NCI-H187 (cell line): ENCODE data around the gene GRM5.

Source experiments
- DNase-seq, 2 experiments: peaks; one replicate each; lab custom pipeline; 2025; lab: John Stamatoyannopoulos, UW

The GRM5 gene

DNA sequence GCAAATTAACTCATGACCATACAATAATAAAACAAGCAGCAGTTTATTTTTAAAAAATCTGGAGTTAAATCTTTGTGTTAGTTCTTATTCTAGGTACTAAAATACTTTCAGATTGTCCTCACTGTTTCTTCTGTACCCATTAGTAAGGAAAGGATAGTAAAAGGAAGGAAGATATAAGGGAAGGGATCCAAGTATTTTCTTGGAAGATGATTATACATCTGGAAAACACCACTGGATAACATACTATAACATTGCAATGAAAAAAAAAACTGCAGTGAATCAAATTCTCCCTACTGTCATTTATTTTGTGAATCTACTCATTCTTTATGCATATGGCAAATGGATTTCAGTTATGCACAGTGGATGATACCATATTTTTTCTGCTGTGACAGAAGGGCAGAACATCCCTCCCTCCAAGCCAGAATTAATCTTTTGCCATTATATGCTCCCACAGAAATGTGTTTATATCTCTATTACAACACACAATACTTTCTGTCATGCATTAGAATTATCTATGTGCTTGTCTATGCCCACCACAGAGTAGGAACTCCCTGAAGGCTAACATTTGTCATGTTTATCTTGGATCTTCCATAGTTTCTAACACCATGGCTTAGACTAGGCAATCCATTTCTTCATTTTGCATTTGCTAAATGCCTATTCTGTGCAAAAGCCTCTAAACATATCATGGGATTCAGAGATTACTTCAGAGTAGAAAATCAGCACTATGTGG, 446.0 kb downstream of the GRM5 start:
- no peak for DNase-seq

- no peak for DNase-seq
Observed at GRCh38 chr11:88619071-88619425, 446.7 kb downstream of the GRM5 start.

DNA sequence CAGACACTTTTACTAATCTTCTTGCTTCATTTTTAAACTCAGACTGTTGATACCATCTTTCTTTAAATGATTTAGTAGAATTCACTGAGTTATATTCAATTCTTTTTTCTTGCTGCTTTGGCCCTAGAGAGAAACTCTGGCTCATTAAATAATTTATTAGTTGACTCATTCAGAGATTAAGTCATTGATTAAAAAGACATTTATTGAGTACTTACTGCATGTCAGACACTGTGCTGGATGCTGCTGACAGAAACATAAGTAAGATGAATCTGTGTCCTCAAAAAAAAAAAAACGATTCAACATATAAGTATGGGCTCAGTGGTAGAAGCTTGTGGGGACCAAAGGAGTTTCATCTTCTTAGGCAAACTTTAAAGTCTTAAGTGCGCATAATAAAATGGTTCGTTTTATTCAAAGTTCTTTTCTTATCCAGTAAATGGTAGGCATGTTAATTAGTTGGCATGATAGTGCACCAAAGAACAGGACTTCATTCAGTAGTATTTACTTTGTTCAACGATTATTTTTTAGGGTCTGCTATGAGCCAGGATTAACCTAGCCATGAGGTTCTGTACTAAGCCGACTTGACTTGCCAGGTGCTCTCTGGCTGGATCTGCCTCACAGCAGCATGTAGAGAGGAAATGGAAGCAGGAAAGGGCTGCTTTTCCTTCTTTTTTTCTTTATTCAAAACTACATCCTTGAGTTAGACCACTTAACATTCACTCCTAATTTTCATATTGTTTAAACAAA, 447.3 kb downstream of the GRM5 start:
- DNase-seq = no peak

DNA sequence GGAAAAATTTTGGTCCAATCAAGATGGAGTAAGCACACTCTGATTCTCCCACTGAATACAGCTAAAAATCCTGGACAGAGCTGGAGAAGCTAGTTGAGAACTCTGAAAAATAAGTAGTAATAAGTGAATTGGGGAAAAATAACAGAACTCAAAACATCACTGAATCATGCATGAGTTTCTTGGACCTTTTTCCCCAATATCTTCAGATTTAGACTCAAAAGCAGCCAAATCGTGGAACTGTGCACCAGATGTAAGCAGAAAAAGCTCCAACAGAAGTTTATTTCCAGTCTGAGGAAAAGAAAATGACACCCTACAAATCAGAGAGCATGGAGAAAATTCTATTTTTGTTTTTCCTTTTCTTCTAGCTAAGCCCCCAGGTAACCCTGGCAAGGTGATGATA, 448.6 kb downstream of the GRM5 start:
- DNase-seq = no peak

DNA sequence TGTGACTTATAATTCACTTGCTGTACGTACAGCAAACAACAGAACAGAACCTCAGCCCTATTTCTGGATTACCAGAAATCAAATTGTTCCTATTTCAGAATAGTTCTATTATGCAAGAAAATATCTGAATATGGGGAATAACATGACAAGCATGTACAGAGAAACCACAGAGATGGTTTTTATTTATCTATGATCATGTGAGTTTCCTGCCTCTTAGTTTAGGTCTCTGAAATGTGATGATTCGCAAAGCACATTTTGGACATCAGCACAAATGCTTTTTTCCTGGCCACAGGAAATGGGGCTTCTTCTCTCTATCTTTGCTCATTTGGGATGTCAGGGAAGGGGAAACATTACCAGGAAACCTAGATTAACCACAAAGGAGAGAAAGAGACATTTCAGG, 461.5 kb downstream of the GRM5 start:
- DNase-seq = no peak

DNA sequence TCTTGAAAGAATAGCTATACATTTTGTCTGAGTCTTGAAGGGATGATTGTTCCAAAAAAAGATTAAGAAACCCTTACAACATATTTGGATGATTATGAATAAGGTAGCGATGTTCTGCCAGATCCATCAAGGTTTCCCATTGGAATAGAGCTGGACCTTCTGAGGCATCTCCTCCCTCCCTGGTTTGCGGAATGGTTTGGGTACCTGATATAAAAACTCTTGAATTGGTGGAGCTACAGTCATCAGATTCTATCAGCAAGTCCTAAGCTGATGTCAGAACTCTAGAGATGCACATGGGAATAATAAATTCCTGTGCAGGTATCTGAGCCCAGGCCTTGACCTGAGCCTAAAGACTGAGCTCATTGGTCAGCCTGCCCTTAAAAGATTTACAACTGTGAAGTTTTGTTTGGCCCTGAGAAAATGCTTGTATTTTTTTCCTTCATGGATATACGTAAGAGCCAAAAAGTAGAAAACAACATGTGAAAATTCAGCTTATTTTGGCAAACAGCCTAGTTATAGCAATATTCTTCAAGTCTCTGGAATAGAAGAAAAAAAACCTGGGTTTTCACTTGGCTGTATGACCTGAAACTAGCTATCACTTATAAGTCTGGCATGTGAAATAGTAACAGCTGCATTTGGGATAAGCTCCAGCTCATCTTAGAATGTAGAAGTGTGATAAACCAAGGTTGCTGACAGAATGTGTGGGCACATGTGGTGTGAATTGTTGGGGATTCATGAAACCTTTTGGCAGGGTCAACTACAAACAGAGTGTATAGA, 462.5 kb downstream of the GRM5 start:
- no peak for DNase-seq

GRCh38 chr11:88597387-88597786, 468.4 kb downstream of the GRM5 start:
- no peak for DNase-seq

DNA sequence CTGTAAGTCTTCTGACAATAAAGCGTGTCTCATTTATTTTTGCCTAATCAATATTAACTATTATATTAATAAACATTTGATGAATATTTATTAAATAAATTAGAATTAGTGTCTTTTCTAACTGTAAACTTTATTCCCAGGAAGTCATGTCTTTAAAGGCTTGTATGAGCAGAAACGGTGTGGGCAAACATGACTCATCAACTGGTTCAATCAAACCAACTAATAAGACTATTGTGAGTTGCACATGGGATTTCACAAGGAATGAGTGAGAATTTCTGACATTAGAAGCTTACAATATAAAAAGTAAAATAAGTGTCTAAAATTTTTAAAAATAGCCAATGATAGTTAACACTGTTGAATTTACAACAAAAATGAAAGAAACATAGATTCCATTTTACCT, 469.0 kb downstream of the GRM5 start:
- no peak for DNase-seq

GRCh38 chr11:88594274-88594950, 471.4 kb downstream of the GRM5 start:
- DNase-seq = no peak

DNA sequence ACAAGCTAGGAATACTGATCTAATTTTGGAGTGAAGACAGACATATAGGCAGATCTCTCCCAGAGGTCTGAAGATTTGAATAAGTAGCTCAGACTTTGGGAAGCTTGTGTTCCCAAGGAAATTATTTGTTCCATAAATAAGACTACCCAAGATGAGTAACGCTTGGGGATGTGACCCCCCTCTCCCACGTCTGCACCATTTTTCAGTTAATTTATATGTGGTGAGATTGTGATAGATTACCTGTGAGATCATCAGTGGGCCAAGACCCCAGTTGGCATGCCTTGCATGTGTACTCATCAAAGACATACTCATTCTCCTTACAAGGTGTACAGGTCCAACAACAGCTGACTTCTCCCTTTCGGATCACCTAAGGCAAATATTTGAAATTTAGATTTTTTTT, 475.4 kb downstream of the GRM5 start:
- no peak for DNase-seq

DNA sequence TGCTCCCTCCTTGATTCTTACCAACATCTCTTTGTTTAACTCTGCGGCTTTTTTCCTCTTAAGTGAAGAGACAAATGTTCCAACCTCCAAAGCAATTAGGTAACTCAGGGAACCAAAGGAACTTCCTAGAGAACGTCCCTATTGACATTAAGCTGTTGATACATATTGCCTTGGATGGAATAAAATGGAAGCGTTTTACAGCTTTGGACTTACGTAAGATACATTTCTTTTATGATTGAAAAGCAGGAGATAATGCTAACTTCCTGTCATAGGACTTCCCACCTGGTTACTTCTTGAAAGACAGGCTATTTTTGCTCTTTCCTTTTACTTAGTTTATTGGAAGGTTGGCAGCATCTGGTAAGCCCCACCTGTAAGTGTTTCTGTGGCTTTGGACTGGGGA, 482.5 kb downstream of the GRM5 start:
- DNase-seq = no peak

DNA sequence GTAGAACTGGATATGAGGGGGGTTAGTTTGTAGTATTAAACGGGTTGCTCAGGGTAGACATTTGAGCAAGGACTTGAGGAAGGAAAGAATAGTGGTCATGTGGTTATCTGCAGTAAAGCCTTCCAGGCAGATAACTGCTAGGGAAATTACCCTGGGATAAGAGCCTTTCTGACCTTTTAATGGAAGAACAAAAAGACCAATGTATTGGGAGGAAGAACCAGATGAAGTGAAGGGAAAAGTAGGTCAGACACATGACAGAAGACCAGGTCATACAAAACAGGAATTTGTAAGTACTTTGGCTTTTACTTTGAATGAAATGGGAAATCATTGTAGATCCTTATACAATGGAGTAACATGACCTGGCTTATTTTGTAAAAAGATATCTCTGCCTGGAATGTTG, 486.3 kb downstream of the GRM5 start:
- DNase-seq = no peak

- DNase-seq = no peak
Observed at GRCh38 chr11:88576741-88577140, 489.0 kb downstream of the GRM5 start.

- DNase-seq = no peak
Observed at GRCh38 chr11:88575916-88576315, 489.9 kb downstream of the GRM5 start.

GRCh38 chr11:88569342-88569741, 496.4 kb downstream of the GRM5 start:
- no peak for DNase-seq

DNA sequence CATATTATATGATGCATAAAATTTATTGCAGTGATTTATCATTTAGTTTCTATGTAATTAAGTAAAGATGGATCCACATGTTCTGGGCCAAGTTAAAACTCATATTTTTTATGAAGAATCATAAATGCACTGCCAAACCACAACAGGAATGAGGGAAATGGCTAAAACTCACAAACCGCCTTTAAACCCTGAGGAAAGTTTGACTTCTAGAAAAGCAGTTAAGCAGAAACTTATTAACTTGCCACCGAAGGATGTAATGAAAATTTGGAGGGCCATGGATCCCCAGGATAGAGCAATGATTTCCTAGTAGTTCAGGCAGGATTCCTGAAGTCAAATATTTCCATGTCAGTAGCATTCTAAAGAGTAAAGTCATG, 510.0 kb downstream of the GRM5 start:
- no peak for DNase-seq

- DNase-seq = no peak
Observed at GRCh38 chr11:88555018-88555828, 510.6 kb downstream of the GRM5 start.

DNA sequence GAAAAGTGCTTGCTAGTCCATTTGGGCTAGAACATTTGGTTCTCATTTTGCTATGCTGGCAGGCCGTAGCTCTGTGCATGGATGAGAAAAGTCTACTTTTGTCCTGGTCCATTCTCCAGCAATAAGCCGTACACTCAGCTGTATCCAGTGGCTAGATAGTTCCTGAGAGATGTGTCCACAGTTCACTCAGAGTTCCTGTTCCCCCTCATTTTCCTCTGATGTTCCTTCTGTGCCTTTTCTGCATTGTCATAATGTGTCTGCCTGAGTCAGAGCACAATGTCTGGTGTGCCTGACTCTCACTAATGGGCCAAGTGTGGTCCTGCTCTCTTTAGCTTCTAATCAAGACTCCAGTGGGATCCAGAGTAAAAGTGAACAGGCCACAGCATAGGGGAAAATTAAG, 512.6 kb downstream of the GRM5 start:
- DNase-seq = no peak

- peak in 1 of 2 experiments; percentile 5 for DNase-seq
Observed at GRCh38 chr11:88552379-88553062, 513.3 kb downstream of the GRM5 start.

GRCh38 chr11:88544656-88545280, 521.0 kb downstream of the GRM5 start:
- DNase-seq = no peak
